Measurements from ENCODE around the gene TRIM72.

DNA sequence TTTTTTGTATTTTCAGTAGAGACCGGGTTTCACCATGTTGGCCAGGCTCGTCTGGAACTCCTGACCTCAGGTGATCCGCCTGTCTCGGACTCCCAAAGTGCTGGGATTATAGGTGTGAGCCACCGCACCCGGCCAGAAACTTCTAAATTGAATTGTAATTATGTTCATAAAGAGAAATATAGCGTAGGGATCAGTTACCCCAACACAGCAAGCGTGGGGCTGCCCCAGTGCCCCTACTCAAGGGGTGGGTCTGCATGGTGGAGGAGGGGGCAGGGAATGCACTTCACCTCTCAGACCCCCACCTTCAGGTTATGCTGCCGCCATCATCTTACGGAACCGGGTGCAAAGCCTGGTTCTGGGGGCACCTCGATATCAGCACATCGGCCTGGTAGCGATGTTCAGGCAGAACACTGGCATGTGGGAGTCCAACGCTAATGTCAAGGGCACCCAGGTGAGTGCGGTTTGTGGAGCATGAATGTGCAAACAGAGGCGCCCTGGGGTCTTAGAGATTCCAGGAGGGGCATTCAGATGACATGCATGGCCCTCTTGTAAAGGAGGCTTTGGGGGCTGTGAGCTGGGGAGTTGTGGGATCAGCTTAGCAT is 63.8 kb downstream of the TRIM72 start:
- TF ChIP-seq, protein P1, sequence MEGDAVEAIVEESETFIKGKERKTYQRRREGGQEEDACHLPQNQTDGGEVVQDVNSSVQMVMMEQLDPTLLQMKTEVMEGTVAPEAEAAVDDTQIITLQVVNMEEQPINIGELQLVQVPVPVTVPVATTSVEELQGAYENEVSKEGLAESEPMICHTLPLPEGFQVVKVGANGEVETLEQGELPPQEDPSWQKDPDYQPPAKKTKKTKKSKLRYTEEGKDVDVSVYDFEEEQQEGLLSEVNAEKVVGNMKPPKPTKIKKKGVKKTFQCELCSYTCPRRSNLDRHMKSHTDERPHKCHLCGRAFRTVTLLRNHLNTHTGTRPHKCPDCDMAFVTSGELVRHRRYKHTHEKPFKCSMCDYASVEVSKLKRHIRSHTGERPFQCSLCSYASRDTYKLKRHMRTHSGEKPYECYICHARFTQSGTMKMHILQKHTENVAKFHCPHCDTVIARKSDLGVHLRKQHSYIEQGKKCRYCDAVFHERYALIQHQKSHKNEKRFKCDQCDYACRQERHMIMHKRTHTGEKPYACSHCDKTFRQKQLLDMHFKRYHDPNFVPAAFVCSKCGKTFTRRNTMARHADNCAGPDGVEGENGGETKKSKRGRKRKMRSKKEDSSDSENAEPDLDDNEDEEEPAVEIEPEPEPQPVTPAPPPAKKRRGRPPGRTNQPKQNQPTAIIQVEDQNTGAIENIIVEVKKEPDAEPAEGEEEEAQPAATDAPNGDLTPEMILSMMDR (IDR thresholded peaks at IDR 0.05): no peak
- no peak for TF ChIP-seq EZH2 (IDR thresholded peaks at IDR 0.05)
